Lung (tissue), 12 donors: Measurements from ENCODE around the gene SKA1. TPM values are rescaled to one million over a fixed set of nuclear protein-coding genes. Genes with fewer than 3 reads are reported as not detected.
"Not testable (repeated sequence)": the region's sequence is repeated elsewhere in the genome, so short reads cannot be mapped to it uniquely, and the experiment has no call there.

Source experiments
- ATAC-seq: fragments of 200-7000 bp; cut with Tn5 transposase; one replicate; pipeline ENCODE4 v1.9.1; 2020; ENCODE audit warnings: moderate number of reproducible peaks; ENCODE audit not compliant: insufficient read depth, low FRiP score
- DNase-seq, 3 donors: peaks; one replicate each; pipeline ENCODE4 v3.0.0-alpha.2; 2013 to 2017
- H3K27ac ChIP-seq, 2 donors: one replicate each; pipeline ENCODE4 v1.5.1; 2013; ENCODE audit warnings: mild to moderate bottlenecking in 2 of 2, moderate library complexity in 2 of 2, control low read depth in 1 of 2, inconsistent platforms in 1 of 2, low read depth in 1 of 2, low read length in 1 of 2
- H3K27me3 ChIP-seq, 3 donors: one replicate each; pipeline ENCODE4 v1.5.1; 2013; ENCODE audit warnings: low read length in 2 of 3; ENCODE audit not compliant: control insufficient read depth in 3 of 3, insufficient read depth in 3 of 3
- H3K36me3 ChIP-seq, 4 donors: one replicate each; pipeline ENCODE4 v1.5.1; 2013; ENCODE audit warnings: low read length in 4 of 4, mild to moderate bottlenecking in 1 of 4, moderate library complexity in 1 of 4; ENCODE audit not compliant: control insufficient read depth in 4 of 4, insufficient read depth in 4 of 4
- H3K4me1 ChIP-seq, 5 donors: one replicate each; pipeline ENCODE4 v1.5.1; 2013; ENCODE audit warnings: low read length in 5 of 5, mild to moderate bottlenecking in 2 of 5, moderate library complexity in 1 of 5; ENCODE audit not compliant: control insufficient read depth in 5 of 5, insufficient read depth in 5 of 5
- H3K4me3 ChIP-seq: one replicate; pipeline ENCODE4 v1.5.1; 2013; ENCODE audit warnings: mild to moderate bottlenecking, control low read depth, moderate library complexity
- H3K9ac ChIP-seq, 2 donors: one replicate each; pipeline ENCODE4 v1.5.1; 2013; ENCODE audit warnings: low read length in 2 of 2, control low read depth in 1 of 2; ENCODE audit not compliant: insufficient read depth in 1 of 2
- H3K9me3 ChIP-seq, 4 donors: one replicate each; pipeline ENCODE4 v1.5.1; 2013; ENCODE audit warnings: low read length in 3 of 4, mild to moderate bottlenecking in 1 of 4, moderate library complexity in 1 of 4; ENCODE audit not compliant: control insufficient read depth in 4 of 4, insufficient read depth in 3 of 4
- WGBS, 2 donors: extraction: QIAGEN DNeasy Blood & Tissue Kit; methylation state at CpG; one replicate each; pipeline ENCODE4 v1.1.7; 2013; 5-methylcytosine and 5-hydroxymethylcytosine counted together
- polyA plus RNA-seq, 2 donors: library from polyadenylated mRNA; stranded (reverse); fragments of 200-250 nt; gene quantifications; one replicate each; pipeline ENCODE4 v1.2.1, GENCODE V29; 2013
- total RNA-seq, 2 donors: library from RNA; depleted of rRNA in 1 of 2; stranded (reverse); fragments of >200 nt in 1 of 2; gene quantifications; one replicate each; pipeline ENCODE4 v1.2.1, GENCODE V29; 2014 to 2021
- TF ChIP-seq, protein P1 (sequence below): IDR thresholded peaks from 2 replicates; pipeline ENCODE4 v1.5.1; 2012; ENCODE audit warnings: mild to moderate bottlenecking; ENCODE audit errors: control extremely low read depth, extremely low read depth
- donor health status: control.
- donor health status: control.
- donor health status: Bipolar disorder and iron deficiency.
- donor health status: healthy.
- donor health status: DM: yes; HTN: yes; CAD: no.

SKA1 gene
- total and polyA plus RNA-seq, 4 donors = 0.49 to 1.3 (median 0.54) TPM

- Histone ChIP-seq H3K9ac (no peak overlapping the region), H3K36me3 (no peaks in the 10 kb centered on the region), H3K27ac (no peak overlapping the region), H3K4me1 (peaks cover 0 to 8% (median 0%) of the 10 kb centered on the region in 5 donors), H3K9me3 (peaks cover 0 to 4% (median 0%) of the 10 kb centered on the region in 4 donors), H3K27me3 (peaks cover 0 to 8% (median 0%) of the 10 kb centered on the region in 3 donors), H3K4me3 (no peak overlapping the region)
- ATAC-seq (no peak), DNase-seq (no peak)
- TF ChIP-seq, protein P1, sequence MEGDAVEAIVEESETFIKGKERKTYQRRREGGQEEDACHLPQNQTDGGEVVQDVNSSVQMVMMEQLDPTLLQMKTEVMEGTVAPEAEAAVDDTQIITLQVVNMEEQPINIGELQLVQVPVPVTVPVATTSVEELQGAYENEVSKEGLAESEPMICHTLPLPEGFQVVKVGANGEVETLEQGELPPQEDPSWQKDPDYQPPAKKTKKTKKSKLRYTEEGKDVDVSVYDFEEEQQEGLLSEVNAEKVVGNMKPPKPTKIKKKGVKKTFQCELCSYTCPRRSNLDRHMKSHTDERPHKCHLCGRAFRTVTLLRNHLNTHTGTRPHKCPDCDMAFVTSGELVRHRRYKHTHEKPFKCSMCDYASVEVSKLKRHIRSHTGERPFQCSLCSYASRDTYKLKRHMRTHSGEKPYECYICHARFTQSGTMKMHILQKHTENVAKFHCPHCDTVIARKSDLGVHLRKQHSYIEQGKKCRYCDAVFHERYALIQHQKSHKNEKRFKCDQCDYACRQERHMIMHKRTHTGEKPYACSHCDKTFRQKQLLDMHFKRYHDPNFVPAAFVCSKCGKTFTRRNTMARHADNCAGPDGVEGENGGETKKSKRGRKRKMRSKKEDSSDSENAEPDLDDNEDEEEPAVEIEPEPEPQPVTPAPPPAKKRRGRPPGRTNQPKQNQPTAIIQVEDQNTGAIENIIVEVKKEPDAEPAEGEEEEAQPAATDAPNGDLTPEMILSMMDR = no peak
- WGBS, 2 donors = 75 to 80% methylated on average over 5 of the region's 5 CpGs
These were observed 34.4 kb downstream of the SKA1 start for GRCh38 chr18:50409236-50409635.

DNA sequence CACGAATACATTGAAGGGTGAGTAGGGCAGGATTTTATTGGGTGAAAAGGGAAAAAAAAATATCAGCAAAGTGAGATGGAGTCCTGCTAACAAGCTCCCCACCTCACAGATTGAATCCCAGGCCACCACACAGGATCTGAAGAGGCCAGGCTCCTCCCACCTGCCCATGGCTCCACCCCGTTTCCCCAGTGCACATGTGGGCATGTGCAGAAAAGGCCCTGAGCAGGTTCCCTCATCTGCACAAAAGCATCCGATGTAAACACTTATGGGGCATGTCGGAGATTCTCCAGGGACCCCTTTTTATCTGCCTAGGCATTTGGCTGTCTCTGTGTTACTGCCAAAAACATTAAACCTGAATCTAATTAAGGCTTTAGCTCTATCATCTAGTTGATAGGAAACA lies 35.2 kb downstream of the SKA1 start:
- TF ChIP-seq, protein P1 = no peak
- Histone ChIP-seq H3K9me3 (peaks cover 0 to 4% (median 0%) of the 10 kb centered on the region in 4 donors), H3K27ac (no peak overlapping the region), H3K4me3 (no peak overlapping the region), H3K4me1 (peaks cover 0 to 8% (median 0%) of the 10 kb centered on the region in 5 donors), H3K9ac (no peak overlapping the region), H3K36me3 (no peaks in the 10 kb centered on the region), H3K27me3 (peaks cover 0 to 8% (median 0%) of the 10 kb centered on the region in 3 donors)
- ATAC-seq = no peak
- WGBS, 2 donors = 77 to 78% methylated on average over 4 of the region's 4 CpGs
- DNase-seq = no peak

- ATAC-seq = no peak
- no peak overlapping the region for H3K27ac ChIP-seq
- peaks cover 0 to 3% (median 0%) of the 10 kb centered on the region in 4 donors for H3K9me3 ChIP-seq
- H3K9ac ChIP-seq = no peak overlapping the region
- H3K4me1 ChIP-seq = no peaks in the 10 kb centered on the region
- TF ChIP-seq, protein P1 = no peak
- H3K4me3 ChIP-seq = no peak overlapping the region
- 62 to 83% methylated on average over 1 of the region's 1 CpG for WGBS, 2 donors
- H3K36me3 ChIP-seq = no peaks in the 10 kb centered on the region
- no peak for DNase-seq
- H3K27me3 ChIP-seq = peaks cover 0 to 5% (median 0%) of the 10 kb centered on the region in 3 donors
These were observed 36.0 kb downstream of the SKA1 start for GRCh38 chr18:50410894-50411293.

GRCh38 chr18:50416832-50417231 lies 42.0 kb downstream of the SKA1 start:
- not testable (repeated sequence) for ATAC-seq

DNA sequence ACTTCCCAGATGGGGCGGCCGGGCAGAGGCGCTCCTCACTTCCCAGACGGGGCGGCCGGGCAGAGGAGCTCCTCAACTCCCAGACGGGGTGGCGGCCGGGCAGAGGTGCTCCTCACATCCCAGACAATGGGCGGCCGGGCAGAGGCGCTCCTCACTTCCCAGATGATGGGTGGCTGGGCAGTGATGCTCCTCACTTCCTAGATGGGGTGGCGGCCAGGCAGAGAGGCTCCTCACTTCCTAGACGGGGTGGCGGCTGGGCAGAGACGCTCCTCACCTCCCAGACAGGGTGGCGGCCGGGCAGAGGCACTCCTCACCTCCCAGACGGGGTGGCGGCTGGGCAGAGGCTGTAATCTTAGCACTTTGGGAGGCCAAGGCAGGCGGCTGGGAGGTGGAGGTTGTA lies 42.9 kb downstream of the SKA1 start:
- ATAC-seq, H3K27ac ChIP-seq, DNase-seq, H3K4me3 ChIP-seq, H3K27me3 ChIP-seq, H3K9me3 ChIP-seq, H3K4me1 ChIP-seq, H3K9ac ChIP-seq, H3K36me3 ChIP-seq: not testable (repeated sequence)
- 96 to 97% methylated on average over 20 to 21 of the region's 21 CpGs for WGBS, 2 donors

More at GRCh38 chr18:50416832-50417231, 42.0 kb downstream of the SKA1 start:
- not testable (repeated sequence) for H3K9ac ChIP-seq, DNase-seq, H3K4me1 ChIP-seq, H3K36me3 ChIP-seq, H3K9me3 ChIP-seq, H3K27ac ChIP-seq, H3K4me3 ChIP-seq, H3K27me3 ChIP-seq
- 51 to 73% methylated on average over 2 of the region's 3 CpGs for WGBS, 2 donors
